GM19193 (cell line): ENCODE measurements around the gene NDUFV3.

ENCODE experiments used
- POLR2A ChIP-seq: IDR thresholded peaks from 4 replicates; pipeline ENCODE4 v1.6.1; 2011; ENCODE audit not compliant: insufficient read depth, insufficient read length; ENCODE audit errors: extremely low read depth

NDUFV3 gene

GRCh38 chr21:42921927-42922326, 28.8 kb downstream of the NDUFV3 start:
- TF ChIP-seq POLR2A = no peak

DNA sequence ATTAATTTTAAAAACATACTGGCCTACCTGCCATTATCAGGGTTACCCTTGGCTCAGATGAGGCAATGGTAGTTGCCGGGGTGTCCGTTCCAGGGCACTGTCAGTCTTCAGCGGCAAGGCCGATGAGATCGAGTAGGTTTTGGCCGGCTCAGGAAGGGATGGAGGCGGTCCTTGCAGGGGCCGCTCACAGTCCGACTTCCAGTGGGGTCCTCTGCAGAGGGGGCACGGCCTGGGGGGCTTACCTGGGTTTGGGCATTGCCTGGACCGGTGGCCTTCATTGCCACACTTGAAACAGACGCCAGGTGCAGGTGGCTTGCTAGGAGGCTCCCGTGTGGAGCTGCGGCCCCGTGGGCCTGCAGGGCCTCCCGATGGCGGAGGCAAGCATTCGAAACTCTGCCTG, 29.8 kb downstream of the NDUFV3 start:
- no peak for TF ChIP-seq POLR2A

DNA sequence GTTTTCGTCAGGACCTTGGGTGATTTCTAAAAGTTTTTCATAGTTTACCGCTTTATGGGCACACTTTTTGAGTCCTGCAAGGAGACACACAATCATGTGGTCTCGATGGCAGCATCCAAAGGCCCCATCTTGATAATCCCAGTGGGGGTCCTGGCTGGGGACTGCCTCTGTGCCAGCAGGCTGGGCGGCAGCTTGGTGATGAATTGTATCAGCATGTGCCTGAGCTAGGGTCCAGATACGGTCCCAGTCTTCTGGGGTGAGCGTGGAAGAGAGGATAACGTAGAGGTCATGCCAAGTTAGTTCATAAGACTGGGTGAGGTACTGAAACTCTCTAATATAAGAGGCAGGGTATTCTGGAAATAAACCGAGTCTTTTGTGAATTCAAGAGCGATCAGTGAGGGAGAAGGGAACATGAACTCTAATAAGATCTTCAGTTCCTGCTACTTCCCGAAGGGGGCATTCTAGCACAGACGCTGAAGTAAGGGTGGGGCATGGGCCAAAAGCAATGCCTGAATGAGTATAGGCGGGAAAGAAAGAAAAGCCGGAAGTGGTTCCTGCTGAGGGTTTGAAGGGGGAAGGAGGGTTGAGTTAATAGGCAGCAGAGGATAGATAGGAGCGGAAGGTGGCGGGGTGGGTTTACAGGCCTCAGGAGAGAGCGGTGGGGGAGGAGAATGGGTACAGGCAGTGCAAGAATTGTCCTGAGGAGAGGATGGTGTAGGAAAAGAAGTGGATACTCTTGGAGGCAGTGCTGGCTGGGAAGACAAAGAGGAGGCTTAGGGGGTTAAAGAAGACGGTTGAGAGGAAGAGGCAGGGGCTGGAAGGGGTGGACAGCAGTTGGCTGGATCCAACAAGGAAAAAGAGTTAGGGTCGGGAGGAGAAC, 30.7 kb downstream of the NDUFV3 start:
- TF ChIP-seq POLR2A = peak; percentile 43

GRCh38 chr21:42924433-42924751, 31.3 kb downstream of the NDUFV3 start:
- TF ChIP-seq POLR2A = no peak

- TF ChIP-seq POLR2A = no peak
Measured at GRCh38 chr21:42925114-42925926, 32.2 kb downstream of the NDUFV3 start, which contains the start of gene ERVH48-1. Gene ERVH48-1, minus strand, starts transcription at chr21:42925630. Its CDS starts 6,624 bp downstream, at chr21:42919006.

DNA sequence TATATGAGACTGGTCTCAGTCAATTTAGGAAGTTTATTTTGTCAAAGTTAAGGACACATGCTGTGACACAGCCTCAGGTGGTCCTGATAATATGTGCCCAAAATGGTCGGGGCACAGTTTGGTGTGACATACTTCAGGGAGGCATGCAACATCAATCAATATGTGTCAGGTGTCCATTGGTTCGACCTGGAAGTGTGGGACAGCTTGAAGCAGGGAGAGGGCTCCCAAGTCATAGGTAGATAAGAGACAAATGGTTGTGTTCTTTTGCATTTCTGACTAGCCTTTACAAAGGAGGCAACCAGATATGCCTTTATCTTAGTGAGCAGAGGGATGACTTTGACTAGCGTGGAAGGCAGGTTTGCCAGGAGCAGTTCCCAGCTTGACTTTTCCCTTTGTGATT, 36.9 kb downstream of the NDUFV3 start:
- TF ChIP-seq POLR2A = no peak

DNA sequence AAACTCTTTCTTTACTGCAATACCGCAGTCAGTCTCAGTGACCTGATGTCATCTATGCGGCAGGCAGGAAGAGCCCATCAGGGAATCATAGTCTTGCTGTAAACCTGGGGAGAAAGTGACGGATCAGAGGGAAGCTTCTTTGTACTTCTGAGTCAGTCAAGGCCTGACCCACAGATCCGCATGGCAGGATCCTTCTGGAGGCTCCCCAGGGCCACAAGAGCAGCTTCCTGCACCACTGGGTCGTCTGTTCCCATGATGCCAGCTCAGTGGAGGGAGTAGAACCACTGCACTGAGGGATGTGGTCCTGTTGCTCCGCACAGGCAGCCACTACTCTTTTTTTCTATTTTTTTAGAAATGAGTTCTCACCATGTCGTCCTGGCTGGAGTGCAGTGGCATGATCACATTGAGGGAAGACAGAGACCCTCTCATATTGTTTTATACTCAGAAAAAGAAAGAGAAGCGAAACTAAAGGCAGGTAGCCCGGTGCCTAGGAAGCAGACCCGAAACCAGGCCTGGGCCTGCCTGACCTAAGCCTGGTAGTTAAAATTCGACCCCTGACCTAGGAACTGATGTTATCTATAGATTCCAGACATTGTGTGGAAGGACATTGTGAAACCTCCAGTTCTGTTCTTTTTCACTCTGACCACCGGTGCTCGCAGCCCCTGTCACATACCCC, 38.6 kb downstream of the NDUFV3 start:
- TF ChIP-seq POLR2A = no peak

GRCh38 chr21:42937960-42938605, 45.0 kb downstream of the NDUFV3 start:
- TF ChIP-seq POLR2A = no peak

GRCh38 chr21:42939582-42940413, 46.7 kb downstream of the NDUFV3 start:
- no peak for TF ChIP-seq POLR2A

- no peak for TF ChIP-seq POLR2A
Measured at GRCh38 chr21:42941696-42942085, 48.6 kb downstream of the NDUFV3 start.

- TF ChIP-seq POLR2A = no peak
Measured at GRCh38 chr21:42942244-42942643, 49.1 kb downstream of the NDUFV3 start.

GRCh38 chr21:42956824-42957630, 63.9 kb downstream of the NDUFV3 start:
- no peak for TF ChIP-seq POLR2A

DNA sequence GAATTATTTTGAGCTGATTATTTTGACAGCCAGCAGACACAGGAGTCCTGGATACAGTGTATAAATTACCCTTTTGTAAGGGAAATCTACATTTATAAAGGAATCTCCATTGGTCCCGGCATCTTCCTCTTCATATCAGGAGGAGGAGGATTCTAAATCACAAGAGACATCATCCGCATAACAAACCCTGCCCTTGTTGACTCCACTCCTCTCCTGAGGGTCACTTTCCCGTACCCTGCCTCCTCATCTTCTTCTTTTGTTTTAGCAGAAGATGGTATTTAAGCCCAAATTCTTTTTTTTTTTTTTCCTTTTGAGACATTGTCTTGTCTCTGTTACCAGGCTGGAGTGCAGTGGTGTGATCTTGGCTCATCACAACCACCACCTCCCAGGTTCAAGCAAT, 66.6 kb downstream of the NDUFV3 start:
- TF ChIP-seq POLR2A = no peak
